ENCODE data around the gene PGAP6. TPM values are rescaled to one million over a fixed set of nuclear protein-coding genes. Genes with fewer than 3 reads are reported as not detected.
A peak's percentile ranks its signal among the peaks of the same experiment; 100 is the strongest.

PGAP6 gene
- total RNA-seq, 1 donor from 2014 or later: 80.5 TPM

GRCh38 chr16:396199-396598 lies 14.4 kb upstream of the PGAP6 start:
- no peaks in the 10 kb centered on the region for H3K36me3 ChIP-seq (ENCODE audit: insufficient read depth, low read length)
- FAIRE-seq (no peak), DNase-seq (ENCODE audit: low read depth) (no peak)
- peak overlapping the region; percentile 56 for H3K4me3 ChIP-seq (ENCODE audit: insufficient read depth, low read depth, low read length)
- no peak overlapping the region for H3K27ac ChIP-seq (ENCODE audit: low read depth, low read length)
- H3K4me3 Mint-ChIP-seq (ENCODE audit: unreplicated experiment): peak overlapping the region; percentile 92
- H3K9ac ChIP-seq (ENCODE audit: low read length): no peak overlapping the region
- no peaks in the 10 kb centered on the region for H3K27me3 ChIP-seq (ENCODE audit: insufficient read depth, low read length)
- H3K4me1 ChIP-seq (ENCODE audit: insufficient read depth, low read length): peaks cover 8% of the 10 kb centered on the region
- no peaks in the 10 kb centered on the region for H3K9me3 Mint-ChIP-seq (ENCODE audit: unreplicated experiment)
- H3K36me3 Mint-ChIP-seq (ENCODE audit: low read depth, unreplicated experiment): peaks cover 2% of the 10 kb centered on the region
- peaks cover 4% of the 10 kb centered on the region for H3K9me3 ChIP-seq (ENCODE audit: insufficient read depth, low read depth, low read length)
- H3K4me1 Mint-ChIP-seq (ENCODE audit: low read depth, unreplicated experiment): no peaks in the 10 kb centered on the region
- H3K4me2 ChIP-seq (ENCODE audit: low read length): peak overlapping the region; percentile 96
- H2AFZ ChIP-seq (ENCODE audit: low read depth, low read length): peak overlapping the region; percentile 88
- peak overlapping the region; percentile 95 for H3K27ac Mint-ChIP-seq (ENCODE audit: unreplicated experiment)
- no peaks in the 10 kb centered on the region for H3K27me3 Mint-ChIP-seq (ENCODE audit: low read depth, unreplicated experiment)
- peaks cover 7% of the 10 kb centered on the region for H3K79me2 ChIP-seq (ENCODE audit: insufficient read depth, low read length)
- TF ChIP-seq EZH2 (IDR thresholded peaks at IDR 0.05; ENCODE audit: insufficient read depth, low read length): no peak
- TF ChIP-seq, protein P1, sequence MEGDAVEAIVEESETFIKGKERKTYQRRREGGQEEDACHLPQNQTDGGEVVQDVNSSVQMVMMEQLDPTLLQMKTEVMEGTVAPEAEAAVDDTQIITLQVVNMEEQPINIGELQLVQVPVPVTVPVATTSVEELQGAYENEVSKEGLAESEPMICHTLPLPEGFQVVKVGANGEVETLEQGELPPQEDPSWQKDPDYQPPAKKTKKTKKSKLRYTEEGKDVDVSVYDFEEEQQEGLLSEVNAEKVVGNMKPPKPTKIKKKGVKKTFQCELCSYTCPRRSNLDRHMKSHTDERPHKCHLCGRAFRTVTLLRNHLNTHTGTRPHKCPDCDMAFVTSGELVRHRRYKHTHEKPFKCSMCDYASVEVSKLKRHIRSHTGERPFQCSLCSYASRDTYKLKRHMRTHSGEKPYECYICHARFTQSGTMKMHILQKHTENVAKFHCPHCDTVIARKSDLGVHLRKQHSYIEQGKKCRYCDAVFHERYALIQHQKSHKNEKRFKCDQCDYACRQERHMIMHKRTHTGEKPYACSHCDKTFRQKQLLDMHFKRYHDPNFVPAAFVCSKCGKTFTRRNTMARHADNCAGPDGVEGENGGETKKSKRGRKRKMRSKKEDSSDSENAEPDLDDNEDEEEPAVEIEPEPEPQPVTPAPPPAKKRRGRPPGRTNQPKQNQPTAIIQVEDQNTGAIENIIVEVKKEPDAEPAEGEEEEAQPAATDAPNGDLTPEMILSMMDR (IDR thresholded peaks at IDR 0.05; ENCODE audit: insufficient read depth, low read depth, low read length): no peak
- peaks cover 25% of the 10 kb centered on the region for H4K20me1 ChIP-seq (ENCODE audit: insufficient read depth, low read length)

DNA sequence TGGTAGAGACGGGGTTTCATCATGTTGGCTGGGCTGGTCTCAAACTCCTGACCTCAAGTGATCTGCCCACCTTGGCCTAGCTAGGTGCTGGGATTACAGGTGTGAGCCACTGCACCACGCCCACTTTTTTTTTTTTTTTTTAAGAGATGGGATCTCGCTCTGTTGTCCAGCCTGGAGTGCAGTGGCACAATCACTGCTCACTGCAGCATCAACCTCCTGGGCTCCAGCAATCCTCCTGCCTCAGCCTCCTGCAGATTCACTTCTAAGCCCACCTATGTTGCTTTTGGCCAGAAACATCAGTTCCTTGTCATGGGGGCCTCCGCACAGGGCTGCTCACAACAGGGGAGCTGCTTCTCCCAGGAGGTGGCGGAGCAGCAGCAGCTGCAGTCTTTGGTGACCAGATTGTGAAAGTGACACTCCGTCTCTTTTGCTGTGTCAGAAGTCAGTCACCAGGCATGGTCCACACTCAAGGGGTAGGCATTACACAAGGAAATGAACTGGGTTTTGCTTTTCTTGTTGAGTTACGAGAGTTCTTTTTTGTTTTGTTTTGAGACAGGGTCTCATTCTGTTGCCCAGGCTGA lies 10.8 kb upstream of the PGAP6 start:
- no peak overlapping the region for H3K4me3 Mint-ChIP-seq (ENCODE audit: unreplicated experiment)
- Histone ChIP-seq H4K20me1 (ENCODE audit: insufficient read depth, low read length) (no peaks in the 10 kb centered on the region), H3K79me2 (ENCODE audit: insufficient read depth, low read length) (no peaks in the 10 kb centered on the region), H3K4me1 (ENCODE audit: insufficient read depth, low read length) (no peaks in the 10 kb centered on the region), H2AFZ (ENCODE audit: low read depth, low read length) (no peak overlapping the region), H3K4me2 (ENCODE audit: low read length) (no peak overlapping the region), H3K27me3 (ENCODE audit: insufficient read depth, low read length) (no peaks in the 10 kb centered on the region), H3K27ac (ENCODE audit: low read depth, low read length) (no peak overlapping the region), H3K9ac (ENCODE audit: low read length) (no peak overlapping the region), H3K9me3 (ENCODE audit: insufficient read depth, low read depth, low read length) (peaks cover 4% of the 10 kb centered on the region), H3K36me3 (ENCODE audit: insufficient read depth, low read length) (no peaks in the 10 kb centered on the region), H3K4me3 (ENCODE audit: insufficient read depth, low read depth, low read length) (no peak overlapping the region)
- FAIRE-seq: no peak
- DNase-seq (ENCODE audit: low read depth): no peak
- no peaks in the 10 kb centered on the region for H3K27me3 Mint-ChIP-seq (ENCODE audit: low read depth, unreplicated experiment)
- no peaks in the 10 kb centered on the region for H3K36me3 Mint-ChIP-seq (ENCODE audit: low read depth, unreplicated experiment)
- H3K27ac Mint-ChIP-seq (ENCODE audit: unreplicated experiment): no peak overlapping the region
- peaks cover 9% of the 10 kb centered on the region for H3K4me1 Mint-ChIP-seq (ENCODE audit: low read depth, unreplicated experiment)
- no peaks in the 10 kb centered on the region for H3K9me3 Mint-ChIP-seq (ENCODE audit: unreplicated experiment)
- no peak for TF ChIP-seq EZH2 (IDR thresholded peaks at IDR 0.05; ENCODE audit: insufficient read depth, low read length)
- TF ChIP-seq, protein P1 (IDR thresholded peaks at IDR 0.05; ENCODE audit: insufficient read depth, low read depth, low read length): no peak

- DNase-seq (ENCODE audit: low read depth) (peak; percentile 71), FAIRE-seq (no peak)
- no peak overlapping the region for H2AFZ ChIP-seq (ENCODE audit: low read depth, low read length)
These were observed 10.1 kb upstream of the PGAP6 start for GRCh38 chr16:391885-392335.

More at GRCh38 chr16:391885-392335, 10.1 kb upstream of the PGAP6 start:
- H3K9ac ChIP-seq (ENCODE audit: low read length): no peak overlapping the region
- peaks cover 4% of the 10 kb centered on the region for H3K9me3 ChIP-seq (ENCODE audit: insufficient read depth, low read depth, low read length)
- no peaks in the 10 kb centered on the region for H3K36me3 ChIP-seq (ENCODE audit: insufficient read depth, low read length)
- H3K79me2 ChIP-seq (ENCODE audit: insufficient read depth, low read length): no peaks in the 10 kb centered on the region
- H4K20me1 ChIP-seq (ENCODE audit: insufficient read depth, low read length): no peaks in the 10 kb centered on the region
- H3K27ac Mint-ChIP-seq (ENCODE audit: unreplicated experiment): no peak overlapping the region
- H3K36me3 Mint-ChIP-seq (ENCODE audit: low read depth, unreplicated experiment): no peaks in the 10 kb centered on the region
- H3K4me2 ChIP-seq (ENCODE audit: low read length): no peak overlapping the region
- H3K27me3 Mint-ChIP-seq (ENCODE audit: low read depth, unreplicated experiment): no peaks in the 10 kb centered on the region
- TF ChIP-seq, protein P1 (IDR thresholded peaks at IDR 0.05; ENCODE audit: insufficient read depth, low read depth, low read length): peak; percentile 91
- no peak for TF ChIP-seq EZH2 (IDR thresholded peaks at IDR 0.05; ENCODE audit: insufficient read depth, low read length)
- H3K4me1 ChIP-seq (ENCODE audit: insufficient read depth, low read length): no peaks in the 10 kb centered on the region
- peak overlapping the region; percentile 20 for H3K4me3 Mint-ChIP-seq (ENCODE audit: unreplicated experiment)
- no peak overlapping the region for H3K4me3 ChIP-seq (ENCODE audit: insufficient read depth, low read depth, low read length)
- no peak overlapping the region for H3K27ac ChIP-seq (ENCODE audit: low read depth, low read length)
- H3K4me1 Mint-ChIP-seq (ENCODE audit: low read depth, unreplicated experiment): peaks cover 9% of the 10 kb centered on the region
- no peaks in the 10 kb centered on the region for H3K27me3 ChIP-seq (ENCODE audit: insufficient read depth, low read length)
- no peaks in the 10 kb centered on the region for H3K9me3 Mint-ChIP-seq (ENCODE audit: unreplicated experiment)

Data from astrocyte (in vitro differentiated cells and primary cell).